ENCODE measurements around the gene IGF1. TPM values are rescaled to one million over a fixed set of nuclear protein-coding genes. Genes with fewer than 3 reads are reported as not detected.

The IGF1 gene
- total and polyA plus RNA-seq, 12 donors, result 1.7 to 28.4 (median 16.5) TPM

- Histone ChIP-seq H3K27ac (no peak overlapping the region), H3K4me3 (no peak overlapping the region), H3K27me3 (no peaks in the 10 kb centered on the region), H3K9me3 (replicated peaks in 1 of 3) (no peaks in the 10 kb centered on the region), H3K36me3 (replicated peaks in 1 of 2) (no peaks in the 10 kb centered on the region), H3K4me1 (replicated peaks in 1 of 2) (no peaks in the 10 kb centered on the region)
- 78 to 91% (median 84%) methylated on average over 2 of the region's 2 CpGs for WGBS, 4 donors
- DNase-seq, result no peak
- no peak for TF ChIP-seq POLR2A (IDR thresholded peaks at IDR 0.05)
- TF ChIP-seq CTCF (IDR thresholded peaks at IDR 0.05), result no peak
- intact Hi-C loops (cut with DNase I), result no loop called here
Observed at GRCh38 chr12:102417055-102417454, 63.3 kb downstream of the IGF1 start.

- Histone ChIP-seq H3K4me1 (replicated peaks in 1 of 2) (no peaks in the 10 kb centered on the region), H3K27me3 (no peaks in the 10 kb centered on the region), H3K27ac (no peak overlapping the region), H3K36me3 (replicated peaks in 1 of 2) (no peaks in the 10 kb centered on the region), H3K9me3 (replicated peaks in 1 of 3) (no peaks in the 10 kb centered on the region), H3K4me3 (no peak overlapping the region)
- WGBS, 4 donors, result 59 to 80% (median 76%) methylated on average over 1 of the region's 1 CpG
- TF ChIP-seq CTCF (IDR thresholded peaks at IDR 0.05), result no peak
- TF ChIP-seq POLR2A (IDR thresholded peaks at IDR 0.05), result no peak
- DNase-seq, result no peak
- intact Hi-C loops (cut with DNase I), result no loop called here
Observed at GRCh38 chr12:102415515-102415914, 64.8 kb downstream of the IGF1 start.

DNA sequence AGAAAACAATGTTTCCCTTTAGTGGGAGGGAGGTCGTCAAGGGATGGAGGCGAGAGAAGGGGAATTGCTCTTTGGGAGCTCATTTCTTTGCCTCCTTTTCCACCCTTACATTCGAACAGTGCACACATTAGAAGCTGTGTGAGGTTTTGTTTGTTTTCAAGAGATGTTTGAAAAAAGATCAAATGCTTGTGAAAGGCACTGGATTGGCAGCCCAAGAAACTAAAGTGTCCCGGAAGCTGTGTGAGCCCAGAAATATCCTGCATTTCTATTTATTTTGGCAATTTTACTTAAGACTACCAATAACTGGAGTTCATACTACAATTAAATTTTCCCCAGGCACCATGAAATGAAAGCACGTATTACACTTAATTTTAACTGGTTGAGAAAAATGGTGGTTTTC lies 67.0 kb downstream of the IGF1 start:
- no peak for DNase-seq
- H3K9me3 ChIP-seq (replicated peaks in 1 of 3), result no peaks in the 10 kb centered on the region
- H3K4me3 ChIP-seq, result no peak overlapping the region
- TF ChIP-seq CTCF (IDR thresholded peaks at IDR 0.05), result no peak
- TF ChIP-seq POLR2A (IDR thresholded peaks at IDR 0.05), result no peak
- WGBS, 4 donors, result 56 to 61% (median 59%) methylated on average over 5 of the region's 5 CpGs
- no peak overlapping the region for H3K27ac ChIP-seq
- no peaks in the 10 kb centered on the region for H3K36me3 ChIP-seq (replicated peaks in 1 of 2)
- no peaks in the 10 kb centered on the region for H3K4me1 ChIP-seq (replicated peaks in 1 of 2)
- intact Hi-C loops (cut with DNase I), result no loop called here
- H3K27me3 ChIP-seq, result no peaks in the 10 kb centered on the region

- Histone ChIP-seq H3K4me3 (no peak overlapping the region), H3K27ac (no peak overlapping the region), H3K27me3 (no peaks in the 10 kb centered on the region), H3K9me3 (replicated peaks in 1 of 3) (no peaks in the 10 kb centered on the region), H3K4me1 (replicated peaks in 1 of 2) (no peaks in the 10 kb centered on the region), H3K36me3 (replicated peaks in 1 of 2) (no peaks in the 10 kb centered on the region)
- DNase-seq, result no peak
- TF ChIP-seq CTCF (IDR thresholded peaks at IDR 0.05) (no peak), POLR2A (IDR thresholded peaks at IDR 0.05) (no peak)
- intact Hi-C loops (cut with DNase I), result no loop called here
Observed at GRCh38 chr12:102410511-102410910, 69.9 kb downstream of the IGF1 start.

Data from adrenal gland (tissue), 12 donors.